HCT116 (cell line): ENCODE data around the gene ADAMTS20. TPM values are rescaled to one million over a fixed set of nuclear protein-coding genes. Genes with fewer than 3 reads are reported as not detected.
"Not testable (repeated sequence)": the region's sequence is repeated elsewhere in the genome, so short reads cannot be mapped to it uniquely, and the experiment has no call there.

Experiments
- ATAC-seq: fragments of 200-7000 bp; cut with Tn5 transposase; 2 replicates; pipeline ENCODE4 v1.9.1; 2020; ENCODE audit warnings: mild to moderate bottlenecking, moderate library complexity
- BruUV-seq: library from RNA; stranded (reverse); fragments of 400-500 nt; replicated peaks from 2 replicates; lab custom pipeline; 2021; lab: Mats Ljungman, UMichigan
- CTCF ChIA-PET: fragments of 300-600 bp; sonication (Branson Sonifier 250); formaldehyde crosslinking; loops from one replicate; lab custom pipeline; 2021; ENCODE audit warnings: antibody characterized with exemption; lab: Charles Lee
- POLR2A ChIA-PET: fragments of 300-600, 350-600 bp; sonication (Branson Sonifier 250); formaldehyde crosslinking; loops from one replicate; lab custom pipeline; 2021; ENCODE audit warnings: antibody characterized with exemption; lab: Charles Lee
- RAD21 ChIA-PET, 2 experiments: fragments of 300-600 bp; sonication (Branson Sonifier 250); formaldehyde crosslinking; loops; one replicate each; lab custom pipeline; 2023; ENCODE audit warnings: low total read pairs in 2 of 2; ENCODE audit not compliant: uncharacterized antibody in 2 of 2, unreplicated experiment in 2 of 2, low non-redundant PET in 1 of 2; lab: Charles Lee
- DNase-seq: peaks from one replicate; pipeline ENCODE4 v3.0.0-alpha.2; 2010; ENCODE audit warnings: low read depth, low spot score
- H2AFZ ChIP-seq: fragments of 200-600 bp; shearing (Covaris generic), sonication (generic); 2 replicates; pipeline ENCODE4 v1.6.1; 2017; ENCODE audit warnings: low read depth, mixed run types, mixed read lengths, antibody characterized with exemption, low read length; ENCODE audit not compliant: poor library complexity, severe bottlenecking
- H3K27ac ChIP-seq: 2 replicates; pipeline ENCODE4 v1.5.1; 2012; ENCODE audit warnings: low read depth, low read length
- H3K27me3 ChIP-seq: fragments of 200-600 bp; sonication (generic); 2 replicates; pipeline ENCODE4 v1.6.1; 2016; ENCODE audit warnings: mixed run types, low read length, mixed read lengths; ENCODE audit not compliant: insufficient read depth
- H3K36me3 ChIP-seq, 2 experiments: fragments of 200-500 bp in 1 of 2; fragments of 200-600 bp in 1 of 2; sonication (Bioruptor generic) in 1 of 2; sonication (generic) in 1 of 2; 2 replicates each; pipeline versions ENCODE4 v1.5.1 to v1.6.1; 2014 to 2016; ENCODE audit warnings: low read length in 2 of 2, inconsistent platforms in 1 of 2, mixed read lengths in 1 of 2, mixed run types in 1 of 2; ENCODE audit not compliant: insufficient read depth in 2 of 2, control insufficient read depth in 1 of 2
- H3K4me1 ChIP-seq, 2 experiments: fragments of 200-600 bp in 1 of 2; sonication (generic) in 1 of 2; 2 replicates each; pipeline versions ENCODE4 v1.5.1 to v1.6.1; 2012 to 2017; ENCODE audit warnings: low read length in 2 of 2, inconsistent platforms in 1 of 2, mild to moderate bottlenecking in 1 of 2, mixed read lengths in 1 of 2, mixed run types in 1 of 2, moderate library complexity in 1 of 2; ENCODE audit not compliant: insufficient read depth in 2 of 2, control insufficient read depth in 1 of 2
- H3K4me2 ChIP-seq: fragments of 200-600 bp; sonication (generic); 2 replicates; pipeline ENCODE4 v1.6.1; 2017; ENCODE audit warnings: mixed run types, low read length, mixed read lengths
- H3K4me3 ChIP-seq, 2 experiments: fragments of 200-600 bp in 1 of 2; sonication (generic) in 1 of 2; replicated peaks in 1 of 2; 2 replicates each; pipeline ENCODE4 v1.5.1; 2011 to 2016; ENCODE audit warnings: low read length in 2 of 2, control low read depth in 1 of 2, low read depth in 1 of 2, mild to moderate bottlenecking in 1 of 2, mixed read lengths in 1 of 2, mixed run types in 1 of 2
- H3K79me2 ChIP-seq: fragments of 200-600 bp; sonication (generic); 2 replicates; pipeline ENCODE4 v1.6.1; 2017; ENCODE audit warnings: mild to moderate bottlenecking, mixed run types, low read length, moderate library complexity, mixed read lengths; ENCODE audit not compliant: insufficient read depth
- H3K9ac ChIP-seq: fragments of 200-600 bp; sonication (generic); 2 replicates; pipeline ENCODE4 v1.6.1; 2016; ENCODE audit warnings: low read length, mixed read lengths
- H3K9me2 ChIP-seq: fragments of 200-600 bp; sonication (generic), shearing (Covaris generic); 2 replicates; pipeline ENCODE4 v1.6.1; 2017; ENCODE audit warnings: mixed run types, mild to moderate bottlenecking, moderate library complexity; ENCODE audit not compliant: insufficient read depth
- H3K9me3 ChIP-seq, 2 experiments: fragments of 200-500 bp in 1 of 2; fragments of 200-600 bp in 1 of 2; sonication (Bioruptor generic) in 1 of 2; sonication (generic) in 1 of 2; 2 replicates each; pipeline ENCODE4 v1.6.1; 2014 to 2017; ENCODE audit warnings: low read length in 2 of 2, mixed read lengths in 2 of 2, inconsistent platforms in 1 of 2, low read depth in 1 of 2, mild to moderate bottlenecking in 1 of 2, mixed run types in 1 of 2, moderate library complexity in 1 of 2; ENCODE audit not compliant: control insufficient read depth in 1 of 2, insufficient read depth in 1 of 2
- H4K20me1 ChIP-seq: fragments of 200-600 bp; sonication (generic), shearing (Covaris generic); 2 replicates; pipeline ENCODE4 v1.6.1; 2017; ENCODE audit warnings: mixed run types, mild to moderate bottlenecking, moderate library complexity; ENCODE audit not compliant: insufficient read depth
- EGR1 ChIP-seq: IDR thresholded peaks from 2 replicates; pipeline ENCODE4 v1.6.1; 2012; ENCODE audit warnings: low read depth
- ELF1 ChIP-seq: IDR thresholded peaks from 2 replicates; pipeline ENCODE4 v1.6.1; 2012; ENCODE audit warnings: low read depth, borderline replicate concordance
- EZH2 ChIP-seq: fragments of 200-600 bp; sonication (generic); IDR thresholded peaks from 2 replicates; pipeline ENCODE4 v1.6.1; 2017; ENCODE audit warnings: antibody characterized with exemption, mixed run types
- EZH2phosphoT487 ChIP-seq: fragments of 200-600 bp; IDR thresholded peaks from 2 replicates; pipeline ENCODE4 v1.6.1; 2018; ENCODE audit warnings: antibody characterized with exemption, borderline replicate concordance
- FOSL1 ChIP-seq: IDR thresholded peaks from 2 replicates; pipeline ENCODE4 v1.6.1; 2012; ENCODE audit warnings: low read depth
- POLR2A ChIP-seq: IDR thresholded peaks from 2 replicates; pipeline ENCODE4 v1.7.0; 2011; ENCODE audit warnings: borderline replicate concordance; ENCODE audit not compliant: insufficient read depth, insufficient read length; ENCODE audit errors: extremely low read depth
- POLR2AphosphoS5 ChIP-seq: IDR thresholded peaks from 2 replicates; pipeline ENCODE4 v1.6.1; 2011; ENCODE audit warnings: mild to moderate bottlenecking, low read depth, low read length, moderate library complexity
- RAD21 ChIP-seq: IDR thresholded peaks from 2 replicates; pipeline ENCODE4 v1.6.1; 2012; ENCODE audit warnings: low read depth, mild to moderate bottlenecking
- SIN3A ChIP-seq: IDR thresholded peaks from 2 replicates; pipeline ENCODE4 v1.6.1; 2012; ENCODE audit warnings: low read depth
- SP1 ChIP-seq: IDR thresholded peaks from 2 replicates; pipeline ENCODE4 v1.6.1; 2012; ENCODE audit warnings: low read depth
- SRF ChIP-seq: IDR thresholded peaks from 2 replicates; pipeline ENCODE4 v1.6.1; 2012; ENCODE audit warnings: low read depth
- YY1 ChIP-seq: IDR thresholded peaks from 2 replicates; pipeline ENCODE4 v1.6.1; 2011; ENCODE audit warnings: low read length, low read depth, moderate library complexity, mild to moderate bottlenecking; ENCODE audit not compliant: insufficient replicate concordance; ENCODE audit errors: extremely low read depth
- ZFX ChIP-seq: fragments of 450-650 bp; IDR thresholded peaks from 2 replicates; pipeline ENCODE4 v1.6.1; 2017
- ZNF274 ChIP-seq: fragments of 200-500 bp; sonication (Bioruptor generic); IDR thresholded peaks from 2 replicates; pipeline ENCODE4 v1.6.1; 2014; ENCODE audit warnings: mild to moderate bottlenecking, low read depth, low read length, inconsistent platforms
- intact Hi-C: fragments of 100-400 bp; cut with micrococcal nuclease; formaldehyde crosslinking; loops from 2 replicates; pipeline ENCODE4 v1.10.0; 2022
- total RNA-seq: library from RNA; stranded (reverse); gene quantifications from one replicate; pipeline ENCODE4 v1.2.1, GENCODE V29; 2021; ENCODE audit not compliant: unreplicated experiment
- TF ChIP-seq, protein P1 (sequence below): IDR thresholded peaks from 2 replicates; pipeline ENCODE4 v1.6.1; 2012
- TF ChIP-seq, protein P2 (sequence below), 3 experiments: fragments of 200-600 bp in 1 of 3; sonication (generic) in 1 of 3; IDR thresholded peaks in 2 of 3; conservative IDR thresholded peaks in 1 of 3; 2 replicates each; pipeline ENCODE4 v1.5.1; 2012 to 2017; ENCODE audit warnings: low read depth in 2 of 3, low read length in 2 of 3, antibody characterized with exemption in 1 of 3, borderline replicate concordance in 1 of 3, control low read depth in 1 of 3, mild to moderate bottlenecking in 1 of 3, mixed read lengths in 1 of 3, mixed run types in 1 of 3, moderate library complexity in 1 of 3; ENCODE audit not compliant: insufficient read depth in 1 of 3
- TF ChIP-seq, protein P3 (sequence below): IDR thresholded peaks from 2 replicates; pipeline ENCODE4 v1.6.1; 2011; ENCODE audit warnings: mild to moderate bottlenecking, low read length, moderate library complexity; ENCODE audit not compliant: insufficient replicate concordance; ENCODE audit errors: extremely low read depth
- TF ChIP-seq, protein P4 (sequence below): IDR thresholded peaks from 2 replicates; pipeline ENCODE4 v1.6.1; 2012

ADAMTS20 gene
- total RNA-seq, 1 experiment from 2014 or later: not detected

DNA sequence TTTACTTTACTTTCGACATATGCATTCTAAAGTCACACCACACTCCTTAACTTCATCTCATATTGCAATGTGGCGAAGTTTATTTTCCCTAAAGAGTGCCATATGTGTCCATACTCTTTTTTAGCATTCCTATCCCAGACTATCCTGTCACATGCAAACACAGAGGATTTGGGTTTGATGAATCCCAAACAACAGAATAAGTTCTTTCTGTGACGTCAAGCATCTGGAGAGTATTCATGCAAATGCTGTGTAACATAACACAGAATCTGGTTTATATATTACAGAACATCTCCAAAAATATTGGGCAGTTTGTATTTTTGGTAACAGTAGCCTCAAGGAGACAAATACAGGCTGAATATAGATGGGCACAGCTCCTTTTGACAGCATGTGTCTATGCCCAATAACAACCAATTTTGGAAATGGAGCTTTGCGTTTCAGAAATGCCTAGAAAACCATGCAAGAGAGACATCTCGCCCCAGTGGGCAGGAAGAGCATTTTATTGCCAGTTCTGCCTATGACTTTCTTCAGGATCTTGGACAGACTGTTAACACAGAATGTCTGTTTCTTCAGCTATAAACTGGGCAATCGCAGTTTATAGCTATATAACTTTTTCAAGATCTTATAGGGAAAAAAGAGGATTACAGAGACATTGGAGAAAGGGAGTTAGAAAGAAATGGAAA lies 190.8 kb downstream of the ADAMTS20 start:
- no peaks in the 10 kb centered on the region; the same call in 1 of the 2 replicates for H3K9me2 ChIP-seq
- no peak for ATAC-seq
- no peaks in the 10 kb centered on the region for H3K9me3 ChIP-seq
- H4K20me1 ChIP-seq: no peaks in the 10 kb centered on the region
- H3K27me3 ChIP-seq: no peaks in the 10 kb centered on the region
- no peaks in the 10 kb centered on the region for H3K79me2 ChIP-seq
- TF ChIP-seq EZH2phosphoT487 (no peak), ZFX (no peak), SIN3A (no peak), RAD21 (no peak), ZNF274 (no peak), ELF1 (no peak), SP1 (no peak), YY1 (no peak), POLR2A (no peak), EZH2 (no peak), EGR1 (no peak), SRF (no peak), FOSL1 (no peak), POLR2AphosphoS5 (no peak)
- TF ChIP-seq, protein P1, sequence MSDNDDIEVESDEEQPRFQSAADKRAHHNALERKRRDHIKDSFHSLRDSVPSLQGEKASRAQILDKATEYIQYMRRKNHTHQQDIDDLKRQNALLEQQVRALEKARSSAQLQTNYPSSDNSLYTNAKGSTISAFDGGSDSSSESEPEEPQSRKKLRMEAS: no peak
- TF ChIP-seq, protein P2, sequence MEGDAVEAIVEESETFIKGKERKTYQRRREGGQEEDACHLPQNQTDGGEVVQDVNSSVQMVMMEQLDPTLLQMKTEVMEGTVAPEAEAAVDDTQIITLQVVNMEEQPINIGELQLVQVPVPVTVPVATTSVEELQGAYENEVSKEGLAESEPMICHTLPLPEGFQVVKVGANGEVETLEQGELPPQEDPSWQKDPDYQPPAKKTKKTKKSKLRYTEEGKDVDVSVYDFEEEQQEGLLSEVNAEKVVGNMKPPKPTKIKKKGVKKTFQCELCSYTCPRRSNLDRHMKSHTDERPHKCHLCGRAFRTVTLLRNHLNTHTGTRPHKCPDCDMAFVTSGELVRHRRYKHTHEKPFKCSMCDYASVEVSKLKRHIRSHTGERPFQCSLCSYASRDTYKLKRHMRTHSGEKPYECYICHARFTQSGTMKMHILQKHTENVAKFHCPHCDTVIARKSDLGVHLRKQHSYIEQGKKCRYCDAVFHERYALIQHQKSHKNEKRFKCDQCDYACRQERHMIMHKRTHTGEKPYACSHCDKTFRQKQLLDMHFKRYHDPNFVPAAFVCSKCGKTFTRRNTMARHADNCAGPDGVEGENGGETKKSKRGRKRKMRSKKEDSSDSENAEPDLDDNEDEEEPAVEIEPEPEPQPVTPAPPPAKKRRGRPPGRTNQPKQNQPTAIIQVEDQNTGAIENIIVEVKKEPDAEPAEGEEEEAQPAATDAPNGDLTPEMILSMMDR (IDR thresholded peaks at IDR 0.05 in 2 of 3, conservative IDR thresholded peaks at IDR 0.05 in 1 of 3; ENCODE audit: borderline replicate concordance in 1 of 3, insufficient read depth in 1 of 3, low read depth in 2 of 3, low read length in 2 of 3): no peak
- TF ChIP-seq, protein P3, sequence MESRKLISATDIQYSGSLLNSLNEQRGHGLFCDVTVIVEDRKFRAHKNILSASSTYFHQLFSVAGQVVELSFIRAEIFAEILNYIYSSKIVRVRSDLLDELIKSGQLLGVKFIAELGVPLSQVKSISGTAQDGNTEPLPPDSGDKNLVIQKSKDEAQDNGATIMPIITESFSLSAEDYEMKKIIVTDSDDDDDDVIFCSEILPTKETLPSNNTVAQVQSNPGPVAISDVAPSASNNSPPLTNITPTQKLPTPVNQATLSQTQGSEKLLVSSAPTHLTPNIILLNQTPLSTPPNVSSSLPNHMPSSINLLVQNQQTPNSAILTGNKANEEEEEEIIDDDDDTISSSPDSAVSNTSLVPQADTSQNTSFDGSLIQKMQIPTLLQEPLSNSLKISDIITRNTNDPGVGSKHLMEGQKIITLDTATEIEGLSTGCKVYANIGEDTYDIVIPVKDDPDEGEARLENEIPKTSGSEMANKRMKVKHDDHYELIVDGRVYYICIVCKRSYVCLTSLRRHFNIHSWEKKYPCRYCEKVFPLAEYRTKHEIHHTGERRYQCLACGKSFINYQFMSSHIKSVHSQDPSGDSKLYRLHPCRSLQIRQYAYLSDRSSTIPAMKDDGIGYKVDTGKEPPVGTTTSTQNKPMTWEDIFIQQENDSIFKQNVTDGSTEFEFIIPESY: no peak
- TF ChIP-seq, protein P4, sequence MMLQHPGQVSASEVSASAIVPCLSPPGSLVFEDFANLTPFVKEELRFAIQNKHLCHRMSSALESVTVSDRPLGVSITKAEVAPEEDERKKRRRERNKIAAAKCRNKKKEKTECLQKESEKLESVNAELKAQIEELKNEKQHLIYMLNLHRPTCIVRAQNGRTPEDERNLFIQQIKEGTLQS: no peak
- H3K4me2 ChIP-seq: no peak overlapping the region
- H3K27ac ChIP-seq: no peak overlapping the region
- ChIA-PET RAD21 (no interaction called here), POLR2A (no interaction called here), CTCF (no interaction called here)
- no peak overlapping the region for H2AFZ ChIP-seq
- DNase-seq: no peak
- intact Hi-C loops: no loop called here
- no peaks in the 10 kb centered on the region for H3K36me3 ChIP-seq
- H3K4me3 ChIP-seq: no peak overlapping the region
- H3K9ac ChIP-seq: no peak overlapping the region
- no TSS peak for BruUV-seq
- peaks cover 8 to 10% of the 10 kb centered on the region in 2 experiments for H3K4me1 ChIP-seq

DNA sequence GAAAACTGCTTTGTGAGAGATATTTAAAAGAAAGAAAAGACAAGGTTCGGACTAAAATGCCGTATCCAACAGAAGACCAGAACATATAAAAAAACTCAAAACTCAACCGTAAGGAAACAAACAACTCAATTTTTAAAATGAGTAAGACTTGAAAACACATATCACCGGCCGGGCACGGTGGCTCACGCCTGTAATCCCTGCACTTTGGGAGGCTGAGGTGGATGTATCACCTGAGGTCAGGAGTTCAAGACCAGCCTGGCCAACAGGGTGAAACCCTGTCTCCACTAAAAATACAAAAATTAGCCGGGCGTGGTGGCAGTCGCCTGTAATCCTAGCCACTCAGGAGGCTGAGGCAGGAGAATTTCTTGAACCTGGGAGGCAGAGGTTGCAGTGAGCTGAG lies 192.0 kb downstream of the ADAMTS20 start:
- CTCF ChIA-PET, DNase-seq, ATAC-seq, H3K4me3 ChIP-seq, H3K36me3 ChIP-seq, H3K27me3 ChIP-seq, H3K4me2 ChIP-seq, H4K20me1 ChIP-seq, H2AFZ ChIP-seq, H3K9ac ChIP-seq, RAD21 ChIA-PET, H3K4me1 ChIP-seq, H3K9me3 ChIP-seq, H3K27ac ChIP-seq, BruUV-seq, POLR2A ChIA-PET, intact Hi-C loops, H3K9me2 ChIP-seq, H3K79me2 ChIP-seq: not testable (repeated sequence)
